Renal cortex interstitium (tissue), 15 donors: ENCODE results near the gene FCGR3B. TPM values are rescaled to one million over a fixed set of nuclear protein-coding genes. Genes with fewer than 3 reads are reported as not detected.
A peak's percentile ranks its signal among the peaks of the same experiment; 100 is the strongest.
"Not testable (repeated sequence)": the region's sequence is repeated elsewhere in the genome, so short reads cannot be mapped to it uniquely, and the experiment has no call there.

ENCODE experiments used
- DNase-seq, 11 donors: peaks; one replicate each; pipeline ENCODE4 v3.0.0-alpha.2; 2013; ENCODE audit warnings: low read depth in 9 of 11, low spot score in 4 of 11; ENCODE audit errors: extremely low read depth in 1 of 11
- long read RNA-seq, 16 experiments: transcript quantifications; one replicate each; lab custom pipeline, GENCODE V29; 2026
- polyA plus RNA-seq, 3 donors: library from polyadenylated mRNA; unstranded; fragments of 120-200 nt; gene quantifications; one replicate each; pipeline ENCODE4 v1.2.1, GENCODE V29; 2013; ENCODE audit not compliant: insufficient read length in 3 of 3

FCGR3B gene
- 1 to 10 TPM in 1 of 3 donors, under 1 TPM in 2; 0.45 to 1.1 (median 0.64) TPM for polyA plus RNA-seq
- long read RNA-seq, donor 1, result 0 reads
- long read RNA-seq, donor 2, result 0 reads
- long read RNA-seq, donor 3, result 0 reads
- long read RNA-seq, donor 4, result 0 reads
- long read RNA-seq, donor 5, result 0 reads
- long read RNA-seq, donor 6, result 0 reads
- long read RNA-seq, donor 7, partial matches to known transcripts, result 0 of 1 reads
- long read RNA-seq, donor 7, other reads (novel, unspliced or antisense), result 0 of 1 reads
- long read RNA-seq, donor 8, result 0 reads
- long read RNA-seq, donor 9, result 0 reads
- long read RNA-seq, donor 10, result 0 reads
- long read RNA-seq, donor 11, result 0 reads
- long read RNA-seq, donor 12, result 0 reads
- long read RNA-seq, donor 13, result 0 reads
- long read RNA-seq, donor 14, result 0 reads
- long read RNA-seq, donor 15, result 0 reads
- long read RNA-seq, donor 16, result 0 reads

GRCh38 chr1:161631076-161631475 is at the start of gene FCGR3B:
Gene FCGR3B (minus strand): TSS chr1:161631176. CDS start chr1:161631094, 82 bp downstream.
- DNase-seq, result no peak

- no peak for DNase-seq
These were observed 47.5 kb upstream of the FCGR3B start for GRCh38 chr1:161678500-161678899.

- DNase-seq, result no peak
These were observed 46.1 kb upstream of the FCGR3B start for GRCh38 chr1:161676958-161677689.

GRCh38 chr1:161676441-161676840 is 45.5 kb upstream of the FCGR3B start:
- DNase-seq, result no peak

- DNase-seq, result not testable (repeated sequence)
These were observed 43.9 kb upstream of the FCGR3B start for GRCh38 chr1:161674908-161675307.

GRCh38 chr1:161674447-161674846 is 43.5 kb upstream of the FCGR3B start:
- not testable (repeated sequence) for DNase-seq

GRCh38 chr1:161673437-161673836 is 42.5 kb upstream of the FCGR3B start:
- DNase-seq, result not testable (repeated sequence)

- not testable (repeated sequence) for DNase-seq
These were observed 40.4 kb upstream of the FCGR3B start for GRCh38 chr1:161671045-161672020.

- not testable (repeated sequence) for DNase-seq
These were observed 33.7 kb upstream of the FCGR3B start for GRCh38 chr1:161664689-161665088.

GRCh38 chr1:161663569-161663968 is 32.6 kb upstream of the FCGR3B start:
- DNase-seq, result not testable (repeated sequence)

- not testable (repeated sequence) for DNase-seq
These were observed 31.8 kb upstream of the FCGR3B start, which contains the start of gene FCGR2B for GRCh38 chr1:161662684-161663339. Gene FCGR2B (plus strand): TSS chr1:161663143. CDS start chr1:161663242, 99 bp downstream.

GRCh38 chr1:161661660-161662311 is 30.8 kb upstream of the FCGR3B start:
- DNase-seq, result not testable (repeated sequence)

GRCh38 chr1:161658524-161658923 is 27.5 kb upstream of the FCGR3B start:
- DNase-seq, result not testable (repeated sequence)

GRCh38 chr1:161653971-161654370 is 23.0 kb upstream of the FCGR3B start:
- DNase-seq, result not testable (repeated sequence)

GRCh38 chr1:161653541-161653940 is 22.6 kb upstream of the FCGR3B start:
- DNase-seq, result not testable (repeated sequence)

GRCh38 chr1:161647507-161648360 is 16.8 kb upstream of the FCGR3B start:
- DNase-seq, result peak in 4 of 11 donors; percentile 6 to 27 (median 14)

- not testable (repeated sequence) for DNase-seq
These were observed 13.9 kb upstream of the FCGR3B start for GRCh38 chr1:161644855-161645254.
